Activated CD8-positive, alpha-beta memory T cell treated with anti-CD3 and anti-CD28 coated beads for 48 hours (primary cell): Measurements from ENCODE around the gene LRRC10B.
"Not testable (repeated sequence)": the region's sequence is repeated elsewhere in the genome, so short reads cannot be mapped to it uniquely, and the experiment has no call there.

ENCODE experiments used
- DNase-seq, 3 experiments: peaks; one replicate each; pipeline ENCODE4 v3.0.0-alpha.2; 2020; ENCODE audit warnings: low read depth in 2 of 3, low spot score in 2 of 3

Gene LRRC10B

DNA sequence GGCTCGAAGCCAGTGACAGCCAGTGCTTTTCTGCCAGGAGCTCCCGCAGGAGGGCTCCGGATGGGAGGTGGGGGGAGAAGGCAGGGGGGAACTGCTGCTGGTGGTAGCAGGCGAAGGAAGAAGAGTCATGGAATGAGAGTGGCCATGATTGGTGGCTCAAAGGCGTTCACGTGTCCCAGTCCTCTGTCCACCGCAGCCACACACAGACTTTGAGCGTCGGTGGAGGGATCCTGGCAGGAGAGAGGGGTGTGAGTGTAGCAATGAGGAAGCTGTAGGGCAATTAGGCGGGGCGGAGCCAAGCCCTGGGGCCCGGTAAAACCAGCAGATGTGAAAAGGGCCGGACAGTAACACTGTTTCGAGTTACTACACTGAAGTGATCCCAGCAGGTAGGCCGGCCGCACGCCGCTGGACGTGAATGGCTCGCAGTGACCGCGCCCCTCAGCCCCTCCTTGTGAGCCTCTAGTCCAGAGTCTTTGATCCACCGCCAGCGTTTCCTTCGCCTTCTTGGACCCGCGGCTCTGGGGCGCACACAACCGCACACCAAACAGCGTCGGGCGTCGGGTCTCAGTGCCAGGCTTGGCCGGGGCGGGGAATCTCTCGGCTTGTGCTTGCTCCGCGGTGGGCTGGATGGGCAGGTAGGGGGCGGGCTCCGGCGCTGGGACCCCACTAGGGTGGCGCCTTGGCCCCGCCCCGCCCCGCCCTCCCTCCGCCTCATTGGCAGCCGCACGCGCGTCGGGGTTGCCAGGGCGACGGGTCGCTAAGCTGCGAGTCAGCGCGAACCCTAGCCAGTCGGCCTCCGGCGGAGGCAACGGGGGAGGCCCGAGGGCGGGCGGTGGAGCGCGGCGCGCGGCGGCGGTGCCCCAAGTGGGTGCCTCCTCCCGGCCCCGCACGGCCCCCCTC lies at the start of gene LRRC10B:
TSS of gene LRRC10B (plus strand) at position 788 of the 900 bp plus-strand sequence. CDS start 250 bp downstream, outside the sequence.
- no peak for DNase-seq

- DNase-seq: no peak
Observed at GRCh38 chr11:61460474-61460881, 48.1 kb upstream of the LRRC10B start.

- no peak for DNase-seq
Observed at GRCh38 chr11:61460986-61461385, 47.6 kb upstream of the LRRC10B start.

DNA sequence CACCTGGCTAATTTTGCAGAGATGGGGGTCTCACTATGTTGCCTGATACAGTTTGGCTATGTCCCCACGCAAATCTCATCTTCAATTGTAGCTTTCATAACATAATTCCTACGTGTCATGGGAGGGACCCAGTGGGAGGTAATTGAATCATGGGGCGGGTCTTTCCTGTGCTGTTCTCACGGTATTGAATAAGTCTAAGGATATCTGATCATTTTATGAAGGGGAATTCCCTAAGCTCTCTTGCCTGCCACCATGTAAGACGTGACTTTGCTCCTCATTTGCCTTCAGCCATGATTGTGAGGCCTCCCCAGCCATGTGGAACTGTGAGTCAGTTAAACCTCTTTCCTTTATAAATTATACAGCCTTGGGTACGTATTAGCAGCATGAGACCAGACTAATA lies 40.9 kb upstream of the LRRC10B start:
- DNase-seq: not testable (repeated sequence)

- no peak for DNase-seq
Observed at GRCh38 chr11:61468002-61468401, 40.5 kb upstream of the LRRC10B start.

GRCh38 chr11:61472282-61472681 lies 36.3 kb upstream of the LRRC10B start:
- no peak for DNase-seq

DNA sequence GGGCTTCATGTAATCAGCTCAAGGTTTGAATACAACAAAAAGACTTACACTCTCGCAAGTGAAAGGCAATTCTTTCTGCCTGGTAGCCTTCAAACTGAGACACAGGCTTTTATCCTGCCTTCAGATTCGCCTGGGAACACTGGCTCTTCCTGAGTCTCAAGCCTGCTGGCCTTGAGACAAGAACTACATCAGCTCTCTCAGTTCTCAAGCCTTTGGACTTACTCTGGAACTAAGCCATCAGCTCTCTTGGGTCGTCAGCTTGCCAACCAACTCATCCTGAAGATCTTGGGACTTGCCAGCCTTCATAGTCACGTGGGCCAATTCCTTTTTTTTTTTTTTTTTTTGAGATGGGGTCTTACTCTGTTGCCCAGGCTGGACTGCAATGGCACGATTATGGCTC lies 35.7 kb upstream of the LRRC10B start:
- no peak for DNase-seq

- no peak for DNase-seq
Observed at GRCh38 chr11:61473370-61474012, 35.1 kb upstream of the LRRC10B start.

GRCh38 chr11:61474013-61474643 lies 34.4 kb upstream of the LRRC10B start:
- no peak for DNase-seq

- no peak for DNase-seq
Observed at GRCh38 chr11:61475433-61475832, 33.1 kb upstream of the LRRC10B start.

DNA sequence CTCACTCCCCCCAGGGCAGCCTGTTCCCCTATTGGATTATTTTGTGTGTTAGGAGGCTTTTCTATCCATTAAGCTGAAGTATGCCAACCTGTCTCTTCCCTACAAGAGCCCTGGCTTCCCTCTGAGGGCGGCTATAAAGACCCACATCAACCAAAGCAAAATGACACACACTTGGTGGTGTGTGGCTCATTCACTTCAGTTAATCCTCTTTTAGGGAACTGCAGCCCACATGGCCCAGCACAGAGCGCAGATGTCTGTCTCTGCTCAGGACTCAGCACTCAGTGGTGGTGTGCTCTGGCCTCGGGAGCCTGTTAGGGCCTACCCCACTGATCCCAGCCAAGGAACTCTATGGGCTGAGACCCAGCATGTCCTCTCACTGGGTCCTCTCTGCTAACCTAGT lies 32.2 kb upstream of the LRRC10B start:
- DNase-seq: no peak

DNA sequence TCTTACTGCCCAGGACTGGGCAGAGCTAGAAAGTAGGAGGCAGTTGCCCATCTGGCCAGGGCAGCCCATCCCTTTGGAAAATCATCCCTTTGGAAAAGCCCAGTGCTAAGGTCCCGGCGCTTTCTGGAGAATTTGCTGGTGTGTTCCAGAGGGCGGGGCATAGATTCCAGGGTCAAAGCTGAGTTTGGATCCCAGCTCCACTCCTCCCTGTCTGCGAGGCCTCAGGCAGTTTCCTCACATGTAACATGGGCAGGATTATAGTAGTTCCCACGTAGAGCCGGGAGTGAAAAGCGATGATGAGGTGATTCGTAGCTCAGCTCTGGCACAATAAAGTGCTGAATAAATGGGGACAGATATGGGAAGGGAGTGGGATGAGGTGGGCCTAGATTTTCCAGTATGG lies 31.4 kb upstream of the LRRC10B start:
- DNase-seq: no peak

DNA sequence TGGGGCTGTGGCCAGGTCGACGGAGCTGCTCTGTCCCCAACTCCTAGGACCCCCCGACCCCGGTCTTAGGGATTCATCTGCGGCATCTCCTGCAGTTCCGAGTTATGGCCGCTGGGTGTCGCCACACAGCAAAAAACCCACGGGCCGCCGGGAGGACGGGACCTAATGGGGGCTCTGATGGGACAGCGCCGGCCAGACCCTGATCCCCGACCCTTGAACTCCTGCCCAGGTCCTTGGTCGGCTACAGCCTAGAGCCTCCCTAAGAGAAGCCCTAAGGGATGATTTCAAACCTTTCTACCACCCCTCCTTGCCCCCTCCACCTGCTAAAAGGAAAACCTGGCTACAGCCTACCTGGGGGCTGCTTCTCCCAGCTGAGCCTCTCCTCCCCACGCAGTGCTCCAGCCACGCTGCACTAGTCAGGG lies 30.8 kb upstream of the LRRC10B start:
- peak; percentile 20 to 50 (median 40) for DNase-seq

- DNase-seq: not testable (repeated sequence)
Observed at GRCh38 chr11:61479360-61480058, 29.0 kb upstream of the LRRC10B start.

DNA sequence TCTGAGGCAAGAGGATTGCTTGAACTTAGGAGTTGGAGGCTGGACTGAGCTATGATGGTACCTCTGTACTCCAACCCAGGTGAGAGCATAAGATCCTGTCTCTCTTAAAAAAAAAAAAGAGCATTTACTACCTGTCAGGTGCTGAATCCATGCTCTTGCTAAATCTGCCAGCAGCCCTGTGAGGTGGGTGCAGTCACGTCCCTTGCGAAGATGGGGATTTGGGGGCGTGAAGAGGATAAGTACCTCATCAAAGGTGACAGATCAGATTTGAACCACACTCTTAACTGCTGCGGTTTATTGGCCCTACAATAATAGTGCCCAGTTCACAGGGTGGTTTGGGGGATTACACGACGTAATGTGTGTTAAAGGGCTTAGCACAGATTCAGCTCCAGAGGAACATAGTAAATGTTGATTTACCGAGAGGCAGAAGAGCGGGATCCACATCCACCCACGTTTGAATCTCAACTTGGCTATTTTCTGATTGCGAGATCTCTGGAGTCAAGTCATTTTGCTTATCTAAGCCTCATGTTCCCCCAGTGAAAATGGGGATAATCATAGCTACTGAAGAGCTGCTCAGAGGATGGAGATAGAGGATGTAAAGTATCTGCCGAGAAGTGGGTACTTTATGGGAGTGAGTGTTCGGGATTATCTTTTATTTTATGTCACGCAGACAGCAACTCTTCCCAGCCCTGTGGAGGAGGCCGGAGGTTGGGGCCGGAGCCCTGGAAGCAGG lies 28.1 kb upstream of the LRRC10B start:
- no peak for DNase-seq

GRCh38 chr11:61480994-61481335 lies 27.6 kb upstream of the LRRC10B start:
- no peak for DNase-seq

DNA sequence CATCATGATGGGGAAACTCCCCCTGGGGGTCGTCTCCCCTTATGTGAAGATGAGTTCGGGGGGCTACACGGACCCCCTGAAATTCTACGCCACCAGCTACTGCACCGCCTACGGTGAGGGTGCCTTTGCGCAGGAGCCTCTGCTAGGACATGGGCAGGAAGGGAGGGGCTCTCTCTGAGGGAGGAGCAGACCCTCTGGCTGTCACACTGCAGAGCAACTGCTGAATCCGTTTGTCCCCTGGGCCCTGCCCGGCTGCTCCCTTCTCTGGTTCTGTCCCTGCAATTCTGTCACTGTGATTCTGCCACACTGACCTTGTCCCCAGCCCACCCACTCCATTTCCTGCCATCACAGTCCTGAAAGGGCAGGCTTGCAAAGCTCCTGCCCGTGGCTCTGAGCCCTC lies 26.7 kb upstream of the LRRC10B start:
- DNase-seq: no peak

DNA sequence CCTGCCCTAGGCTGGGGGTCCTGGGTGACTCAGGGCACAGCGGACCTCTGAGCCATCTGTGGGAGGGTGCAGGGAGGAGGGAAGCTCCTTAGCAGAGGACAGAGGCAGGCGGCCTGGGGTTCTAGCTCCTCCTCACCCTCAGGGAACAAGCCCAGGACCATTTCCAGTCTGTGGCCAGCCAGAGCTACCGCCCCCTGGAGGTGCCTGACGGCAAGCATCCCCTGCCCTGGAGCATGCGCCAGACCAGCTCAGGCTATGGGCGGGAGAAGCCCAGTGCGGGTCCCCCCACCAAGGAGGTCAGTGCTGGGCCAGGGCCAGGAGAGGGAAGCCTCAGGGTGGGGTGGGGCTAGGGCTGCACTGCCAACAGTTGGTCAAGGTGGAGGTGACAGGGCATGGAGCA lies 26.0 kb upstream of the LRRC10B start:
- no peak for DNase-seq

DNA sequence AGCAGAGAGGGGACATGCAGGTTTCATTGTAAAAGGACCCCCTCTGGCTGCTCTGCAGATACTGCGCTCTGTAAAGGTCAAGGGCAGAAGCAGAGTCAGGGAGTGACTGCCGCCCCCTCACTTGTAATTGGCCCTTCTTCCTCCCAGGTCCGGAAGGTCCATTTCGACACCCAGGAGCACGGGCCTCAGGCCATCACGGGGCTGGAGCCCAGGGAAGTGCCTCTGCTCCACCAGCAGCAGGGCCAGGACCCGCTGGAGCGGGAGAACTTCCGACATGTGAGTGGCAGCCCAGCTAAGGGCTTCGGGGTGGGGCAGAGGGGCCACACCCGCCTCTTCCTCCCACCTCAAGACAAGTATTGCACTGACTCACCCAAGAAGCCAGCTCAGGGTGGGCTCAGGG lies 24.0 kb upstream of the LRRC10B start:
- DNase-seq: no peak

GRCh38 chr11:61485080-61485479 lies 23.5 kb upstream of the LRRC10B start:
- DNase-seq: no peak
